Activated CD8-positive, alpha-beta memory T cell treated with anti-CD3 and anti-CD28 coated beads for 4 hours (primary cell): ENCODE results near the gene DVL1.
"Not testable (repeated sequence)": the region's sequence is repeated elsewhere in the genome, so short reads cannot be mapped to it uniquely, and the experiment has no call there.

Experiments used
- DNase-seq, 2 donors: peaks; one replicate each; pipeline ENCODE4 v3.0.0-alpha.2; 2020; ENCODE audit warnings: low read depth in 2 of 2

Gene DVL1

GRCh38 chr1:1349256-1350012 lies at the start of gene DVL1:
Gene DVL1, minus strand, starts transcription at chr1:1349418. Its CDS starts 353 bp downstream, at chr1:1349065.
- peak; percentile 38 to 45 for DNase-seq

DNA sequence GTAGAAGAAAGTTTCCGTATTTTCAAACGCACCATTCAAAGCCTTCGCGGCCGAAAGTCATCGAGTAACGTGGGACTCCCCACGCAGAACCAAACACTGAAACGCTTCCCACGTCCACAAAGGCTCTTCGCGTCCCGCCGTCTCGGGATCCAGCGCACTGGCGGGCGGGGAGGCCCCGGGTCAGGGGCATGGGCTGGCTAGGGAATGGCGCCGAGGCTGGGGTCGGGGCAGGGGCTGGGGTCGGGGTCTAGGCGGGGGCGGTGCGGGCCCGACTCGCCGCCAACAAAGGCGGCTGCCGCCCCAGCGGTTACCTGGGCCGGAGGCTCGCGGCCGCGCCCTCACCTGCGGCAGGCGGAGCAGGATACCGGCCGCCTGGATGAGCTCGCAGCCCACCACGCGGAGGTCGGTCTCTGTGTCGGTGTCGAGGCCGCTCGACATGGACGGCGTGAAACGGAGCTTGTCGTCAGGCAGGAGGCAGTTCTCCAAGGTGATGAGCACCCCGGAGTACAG lies 49.5 kb upstream of the DVL1 start:
- DNase-seq: no peak

- no peak for DNase-seq
Measured at GRCh38 chr1:1397839-1398523, 48.8 kb upstream of the DVL1 start.

DNA sequence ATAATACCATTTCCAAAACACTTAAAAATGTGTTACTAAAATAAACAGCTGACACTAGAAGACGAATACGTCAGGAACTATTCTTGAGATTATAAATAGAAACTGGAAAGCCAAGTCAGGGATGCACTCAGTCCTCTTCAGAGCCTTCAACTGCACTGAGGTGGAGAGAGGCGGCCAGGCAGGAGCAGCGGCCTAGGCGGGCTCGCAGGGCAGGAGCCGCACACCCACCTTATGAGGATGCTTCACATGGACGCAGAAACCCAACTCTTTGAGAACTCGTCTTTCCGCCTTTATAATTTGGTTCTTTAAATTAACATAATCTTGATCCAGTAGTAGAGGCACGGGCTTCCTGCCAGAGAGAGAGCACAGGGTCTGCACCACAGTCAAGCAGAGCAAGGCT lies 45.9 kb upstream of the DVL1 start:
- DNase-seq: no peak

- no peak for DNase-seq
Measured at GRCh38 chr1:1394116-1394515, 44.9 kb upstream of the DVL1 start.

DNA sequence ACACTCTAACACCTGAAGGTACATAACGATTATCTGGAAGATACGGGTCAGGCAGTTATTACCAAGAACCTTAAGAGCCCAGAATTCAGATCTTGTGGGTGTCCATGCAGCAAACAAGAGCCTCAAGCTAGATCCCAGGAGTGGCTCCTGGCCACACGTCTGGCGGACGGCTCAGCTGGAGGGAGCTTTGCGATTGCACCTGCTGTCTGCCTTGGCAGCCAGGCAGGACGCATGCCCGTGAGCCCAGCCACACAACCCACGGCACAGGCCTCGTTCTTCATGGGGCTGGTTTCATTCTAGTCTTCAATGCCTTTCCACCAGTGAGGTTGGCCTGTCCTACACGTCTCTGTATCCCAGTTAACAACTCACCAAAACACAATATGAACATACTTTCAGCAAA lies 44.2 kb upstream of the DVL1 start:
- DNase-seq: no peak

GRCh38 chr1:1393014-1393413 lies 43.8 kb upstream of the DVL1 start:
- no peak for DNase-seq

GRCh38 chr1:1391225-1391624 lies 42.0 kb upstream of the DVL1 start:
- DNase-seq: no peak

- no peak for DNase-seq
Measured at GRCh38 chr1:1390675-1391074, 41.5 kb upstream of the DVL1 start.

- DNase-seq: no peak
Measured at GRCh38 chr1:1388078-1388472, 38.9 kb upstream of the DVL1 start.

DNA sequence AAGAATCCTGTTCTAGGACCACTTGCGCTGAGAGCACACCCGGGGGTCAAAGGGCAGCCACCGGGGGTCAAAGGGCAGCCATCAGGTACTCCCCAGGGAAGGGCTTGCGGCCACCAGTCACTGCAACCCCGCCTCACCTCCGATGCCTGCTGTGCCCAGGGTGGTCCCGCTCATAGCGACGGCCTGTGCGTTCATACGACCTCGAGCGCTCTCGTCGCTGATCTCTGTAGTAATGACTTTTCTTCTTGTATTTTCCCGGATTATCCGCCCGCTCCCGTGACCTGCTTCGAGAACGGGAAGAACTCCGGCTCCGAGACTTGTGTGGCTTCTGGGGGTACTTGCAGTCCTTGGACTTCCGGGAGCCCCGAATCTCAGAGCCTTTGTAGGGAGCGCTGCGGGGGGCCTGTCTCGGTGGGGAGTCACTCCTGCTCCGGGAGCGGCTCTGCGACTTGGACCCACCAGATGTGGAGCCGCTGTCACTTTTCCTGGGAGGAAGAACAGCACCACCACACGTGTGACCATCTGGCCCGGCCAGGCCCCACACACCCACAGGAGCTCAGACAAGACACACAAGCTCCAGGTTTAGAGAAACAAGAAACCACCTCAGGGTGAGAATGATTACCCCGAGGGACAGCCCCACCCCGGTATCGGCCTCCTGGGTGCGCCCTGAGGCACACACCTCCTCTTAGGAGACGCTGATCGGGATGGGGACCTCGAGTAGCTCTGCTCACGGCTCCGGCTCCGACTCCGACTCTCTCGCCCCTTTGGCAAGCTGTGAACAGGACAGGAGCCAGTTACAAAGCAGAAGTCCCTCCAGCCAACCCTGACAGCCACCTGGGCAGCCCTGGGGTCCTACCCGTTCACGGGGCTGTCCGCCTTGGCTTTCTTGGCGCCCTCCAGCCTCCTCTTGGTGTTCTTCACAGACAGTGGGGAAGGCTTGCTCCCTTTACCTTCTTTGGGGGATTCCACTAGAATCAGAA lies 38.2 kb upstream of the DVL1 start:
- no peak for DNase-seq

DNA sequence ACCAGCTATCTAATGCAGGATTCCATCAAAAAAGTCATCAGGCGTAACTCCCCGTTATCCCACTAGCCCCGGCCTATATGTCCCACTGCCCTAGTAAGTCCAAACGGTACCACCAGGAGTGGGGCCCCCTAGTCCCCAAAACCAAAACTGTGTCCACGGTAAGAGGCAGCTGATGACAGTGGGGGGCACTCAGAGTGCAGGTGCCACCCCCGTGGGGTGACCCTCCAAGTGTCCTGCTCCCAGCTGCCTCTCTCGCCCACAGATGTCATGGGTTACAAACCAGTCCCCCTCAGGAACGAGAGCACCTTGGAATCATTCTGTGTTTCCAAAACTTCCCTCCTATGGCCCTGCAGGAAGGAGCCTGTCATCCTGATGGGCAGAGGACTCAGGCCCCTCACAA lies 36.7 kb upstream of the DVL1 start:
- DNase-seq: no peak

DNA sequence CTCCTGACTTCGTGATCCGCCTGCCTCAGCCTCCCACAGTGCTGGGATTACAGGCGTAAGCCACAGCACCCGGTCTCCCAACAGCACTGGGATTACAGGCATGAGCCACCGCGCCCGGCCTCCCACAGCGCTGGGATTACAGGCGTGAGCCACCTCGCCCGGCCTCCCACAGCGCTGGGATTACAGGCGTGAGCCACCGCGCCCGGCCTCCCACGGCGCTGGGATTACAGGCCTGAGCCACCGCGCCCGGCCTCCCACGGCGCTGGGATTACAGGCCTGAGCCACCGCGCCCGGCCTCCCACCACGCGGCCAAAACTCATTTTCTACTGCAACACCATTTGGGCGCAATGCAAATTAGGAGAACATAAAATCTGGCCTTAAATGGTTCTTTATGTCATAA lies 36.1 kb upstream of the DVL1 start:
- DNase-seq: not testable (repeated sequence)

GRCh38 chr1:1381294-1381693 lies 32.1 kb upstream of the DVL1 start:
- DNase-seq: no peak

GRCh38 chr1:1380860-1381259 lies 31.6 kb upstream of the DVL1 start:
- DNase-seq: no peak

- no peak for DNase-seq
Measured at GRCh38 chr1:1377540-1378205, 28.5 kb upstream of the DVL1 start.

DNA sequence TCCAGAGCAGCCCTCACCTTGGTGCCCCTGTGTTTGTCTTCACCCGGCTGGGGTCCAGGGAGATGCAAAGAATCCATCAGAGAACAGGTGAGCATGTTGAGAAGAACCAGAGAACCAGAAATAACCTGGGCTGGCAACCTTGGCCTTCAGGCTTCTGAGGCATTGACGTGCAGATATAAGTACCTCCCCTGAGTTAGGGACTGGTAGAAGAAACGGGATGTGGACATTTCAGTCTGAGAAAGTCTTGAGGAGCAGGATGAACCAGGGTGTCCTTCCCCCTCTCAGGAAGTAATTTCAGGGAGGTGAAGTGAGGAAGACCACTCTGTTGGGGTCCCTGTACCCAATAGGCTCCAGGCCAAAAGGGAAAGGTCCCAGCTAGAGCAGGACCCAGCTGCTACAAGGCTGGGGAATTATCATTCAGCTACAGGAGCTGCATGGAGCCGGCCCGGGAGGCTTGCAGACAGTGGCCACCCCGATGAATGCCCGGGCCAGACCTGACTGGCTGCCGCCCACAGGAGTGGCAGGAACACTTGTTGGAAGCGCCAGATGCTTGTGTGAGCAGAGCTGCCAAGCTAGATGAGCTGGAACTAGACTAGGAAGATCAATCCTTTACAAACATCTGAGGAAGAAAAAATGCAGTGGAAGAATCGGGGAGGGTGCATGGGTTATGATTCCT lies 27.5 kb upstream of the DVL1 start:
- no peak for DNase-seq

- peak; percentile 90 to 92 for DNase-seq
Measured at GRCh38 chr1:1374929-1375662, 25.9 kb upstream of the DVL1 start, which contains the start of gene AURKAIP1. Gene AURKAIP1, minus strand, starts transcription at chr1:1375207. Its CDS starts 451 bp downstream, at chr1:1374756.

- no peak for DNase-seq
Measured at GRCh38 chr1:1374589-1374928, 25.3 kb upstream of the DVL1 start.
